Lower leg skin (tissue), 4 donors: ENCODE results near the gene MCHR1. TPM values are rescaled to one million over a fixed set of nuclear protein-coding genes. Genes with fewer than 3 reads are reported as not detected.

ENCODE experiments used
- DNase-seq, 2 donors: peaks; one replicate each; pipeline ENCODE4 v3.0.0-alpha.2; 2019; ENCODE audit warnings: low spot score in 2 of 2
- H3K4me3 ChIP-seq: fragments of 200-600 bp; sonication (generic); 2 replicates; pipeline ENCODE4 v1.5.1; 2017; ENCODE audit warnings: mild to moderate bottlenecking, low read depth; ENCODE audit not compliant: poor library complexity, severe bottlenecking
- POLR2A ChIP-seq, 2 donors: fragments of 450-650 bp; IDR thresholded peaks; one replicate each; pipeline ENCODE4 v1.6.1; 2016 to 2017; ENCODE audit warnings: antibody characterized with exemption in 2 of 2, mild to moderate bottlenecking in 1 of 2, moderate library complexity in 1 of 2
- WGBS, 2 donors: methylation state at CpG; one replicate each; pipeline ENCODE4 v1.1.5; 2018; 5-methylcytosine and 5-hydroxymethylcytosine counted together
- intact Hi-C: fragments of 100-400 bp; cut with DNase I; formaldehyde crosslinking; loops from one replicate; pipeline ENCODE4 v1.15.0; 2023; ENCODE audit warnings: low total_unique reads
- total RNA-seq, 4 donors: library from RNA; depleted of rRNA; stranded (reverse); fragments of >200 nt; gene quantifications; one replicate each; pipeline ENCODE4 v1.1.0, GENCODE V29; 2016
- TF ChIP-seq, protein P1 (sequence below), 3 donors: fragments of 450-650 bp; IDR thresholded peaks; one replicate each; pipeline ENCODE4 v1.5.1; 2016; ENCODE audit warnings: antibody characterized with exemption in 3 of 3, mild to moderate bottlenecking in 3 of 3, moderate library complexity in 2 of 3

The MCHR1 gene
- total RNA-seq, 4 donors from 2014 or later, result 0.19 to 0.58 (median 0.41) TPM

DNA sequence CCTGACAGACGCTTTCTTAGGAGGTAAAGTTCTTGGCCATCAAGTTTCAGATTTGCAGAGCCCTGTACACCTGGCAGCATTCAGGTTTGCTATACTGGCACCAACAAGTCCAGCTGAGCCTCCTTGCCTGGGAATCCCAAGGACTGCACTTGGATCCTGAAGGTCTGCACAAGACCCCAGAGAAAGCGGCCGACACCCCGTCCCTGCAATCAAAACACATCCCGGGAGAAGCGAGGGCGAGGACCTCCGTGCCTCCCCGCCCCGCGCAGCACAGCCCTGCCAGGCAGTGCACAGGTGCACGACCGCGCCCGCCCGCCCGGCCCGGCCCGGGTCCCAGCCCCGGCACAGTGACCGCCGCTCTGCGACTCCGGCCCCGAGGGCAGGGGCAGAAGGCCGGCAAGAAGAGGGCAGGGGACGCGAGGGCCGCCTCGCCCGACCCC lies 43.3 kb upstream of the MCHR1 start:
- peak overlapping the region; percentile 74 for H3K4me3 ChIP-seq
- intact Hi-C loops, result no loop called here
- no peak for DNase-seq
- no peak for TF ChIP-seq POLR2A (IDR thresholded peaks at IDR 0.05)
- TF ChIP-seq, protein P1, sequence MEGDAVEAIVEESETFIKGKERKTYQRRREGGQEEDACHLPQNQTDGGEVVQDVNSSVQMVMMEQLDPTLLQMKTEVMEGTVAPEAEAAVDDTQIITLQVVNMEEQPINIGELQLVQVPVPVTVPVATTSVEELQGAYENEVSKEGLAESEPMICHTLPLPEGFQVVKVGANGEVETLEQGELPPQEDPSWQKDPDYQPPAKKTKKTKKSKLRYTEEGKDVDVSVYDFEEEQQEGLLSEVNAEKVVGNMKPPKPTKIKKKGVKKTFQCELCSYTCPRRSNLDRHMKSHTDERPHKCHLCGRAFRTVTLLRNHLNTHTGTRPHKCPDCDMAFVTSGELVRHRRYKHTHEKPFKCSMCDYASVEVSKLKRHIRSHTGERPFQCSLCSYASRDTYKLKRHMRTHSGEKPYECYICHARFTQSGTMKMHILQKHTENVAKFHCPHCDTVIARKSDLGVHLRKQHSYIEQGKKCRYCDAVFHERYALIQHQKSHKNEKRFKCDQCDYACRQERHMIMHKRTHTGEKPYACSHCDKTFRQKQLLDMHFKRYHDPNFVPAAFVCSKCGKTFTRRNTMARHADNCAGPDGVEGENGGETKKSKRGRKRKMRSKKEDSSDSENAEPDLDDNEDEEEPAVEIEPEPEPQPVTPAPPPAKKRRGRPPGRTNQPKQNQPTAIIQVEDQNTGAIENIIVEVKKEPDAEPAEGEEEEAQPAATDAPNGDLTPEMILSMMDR (IDR thresholded peaks at IDR 0.05), result no peak
- 0 to 2% methylated on average over 2 to 5 of the region's 31 CpGs for WGBS, 2 donors

DNA sequence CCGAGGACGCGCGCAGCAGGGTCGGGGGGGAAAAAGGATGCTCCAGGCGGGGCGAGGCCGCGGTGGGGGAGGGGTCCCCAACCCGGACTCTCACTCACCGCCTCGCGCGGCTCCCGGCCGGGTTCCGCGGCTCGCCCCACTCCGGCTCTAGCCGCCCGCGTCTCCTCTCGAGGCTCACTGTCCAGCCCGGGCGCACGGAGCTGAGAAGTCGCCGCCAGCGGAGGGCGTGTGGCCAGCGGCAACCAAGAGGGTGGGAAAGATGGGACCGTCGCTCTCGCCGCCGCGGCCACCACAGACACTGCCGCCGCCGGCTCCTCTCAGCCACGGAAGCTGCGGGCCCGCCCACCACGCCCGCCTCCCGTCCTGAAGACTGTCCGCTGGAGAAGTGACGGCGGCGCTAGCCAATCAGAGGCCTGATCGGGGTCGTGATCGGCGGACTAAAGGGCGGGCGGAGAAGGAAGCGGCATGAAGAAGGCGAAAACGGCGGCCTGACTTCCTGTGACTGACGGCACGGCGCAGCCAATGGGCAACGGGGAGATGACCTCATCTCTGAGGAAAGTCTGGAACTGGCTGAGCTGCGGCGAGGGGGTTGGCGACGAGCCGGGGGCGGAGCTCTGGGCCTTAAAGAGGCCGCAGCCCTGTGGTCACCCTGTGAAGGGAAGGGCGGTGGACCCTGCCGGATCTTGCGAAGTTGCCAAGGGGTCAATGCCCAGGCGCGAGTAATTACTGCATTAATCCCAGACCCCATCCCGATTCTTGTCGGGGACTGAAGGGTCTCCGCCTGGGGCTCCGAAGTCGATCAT lies 42.7 kb upstream of the MCHR1 start, which contains the start of gene MRTFA:
Gene MRTFA, minus strand, starts transcription at position 340 of the 803 bp plus-strand sequence.
- peak; percentile 100 for DNase-seq
- TF ChIP-seq, protein P1 (IDR thresholded peaks at IDR 0.05), result no peak
- TF ChIP-seq POLR2A (IDR thresholded peaks at IDR 0.05), result peak in 1 of 2 donors; percentile 89
- H3K4me3 ChIP-seq, result peak within 1 kb of the TSS; percentile 74
- 0 to 1% methylated on average over 32 to 78 of the region's 82 CpGs for WGBS, 2 donors
- intact Hi-C loops, result no loop called here

DNA sequence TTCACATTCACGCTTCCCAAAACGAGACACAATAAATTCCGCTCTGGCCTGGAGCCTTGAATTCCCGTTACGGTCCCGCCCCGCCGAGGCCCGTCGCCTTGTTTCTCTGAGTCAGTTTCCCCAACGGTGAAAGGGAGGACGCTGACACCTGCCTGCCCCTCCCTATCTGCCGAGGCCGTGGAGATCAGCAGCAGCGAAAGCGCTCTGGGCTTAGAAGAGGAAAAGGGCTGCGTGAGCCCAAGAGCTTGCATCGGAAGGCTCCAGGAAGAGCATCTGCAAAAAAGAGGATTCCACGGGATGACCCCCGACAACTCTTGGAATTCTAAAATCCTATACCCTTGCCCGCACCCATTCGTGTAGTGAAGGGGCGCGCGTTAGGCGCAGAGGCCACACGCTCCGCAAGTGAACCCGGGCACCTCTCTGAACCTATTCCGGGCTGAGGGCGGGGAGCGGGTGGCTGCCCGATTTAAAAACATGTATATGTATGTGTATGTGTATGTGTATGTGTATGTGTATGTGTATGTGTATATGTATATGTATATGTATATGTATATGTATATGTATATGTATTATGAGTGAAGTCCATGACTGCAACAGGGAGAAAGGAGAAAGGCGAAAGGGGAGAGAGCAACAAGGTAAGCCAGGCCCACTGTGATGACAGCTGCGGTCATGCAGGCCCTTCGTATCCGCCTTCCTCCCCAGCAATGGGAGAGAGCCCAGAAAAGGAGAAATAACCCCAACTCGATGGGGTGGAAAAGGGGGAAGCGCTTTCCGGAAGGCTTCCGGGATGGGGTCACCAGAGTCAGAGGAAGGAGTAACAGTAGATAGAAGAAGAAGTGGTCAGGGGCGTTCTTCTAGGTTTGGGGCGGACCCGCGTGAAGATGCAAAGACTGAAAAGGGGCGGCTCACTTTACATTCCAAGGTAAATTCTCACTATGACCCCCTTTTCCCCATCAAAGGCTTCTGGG lies 41.8 kb upstream of the MCHR1 start:
- DNase-seq, result peak in 1 of 2 donors; percentile 95
- 16 to 18% methylated on average over 45 to 46 of the region's 46 CpGs for WGBS, 2 donors
- intact Hi-C loops, result no loop called here

DNA sequence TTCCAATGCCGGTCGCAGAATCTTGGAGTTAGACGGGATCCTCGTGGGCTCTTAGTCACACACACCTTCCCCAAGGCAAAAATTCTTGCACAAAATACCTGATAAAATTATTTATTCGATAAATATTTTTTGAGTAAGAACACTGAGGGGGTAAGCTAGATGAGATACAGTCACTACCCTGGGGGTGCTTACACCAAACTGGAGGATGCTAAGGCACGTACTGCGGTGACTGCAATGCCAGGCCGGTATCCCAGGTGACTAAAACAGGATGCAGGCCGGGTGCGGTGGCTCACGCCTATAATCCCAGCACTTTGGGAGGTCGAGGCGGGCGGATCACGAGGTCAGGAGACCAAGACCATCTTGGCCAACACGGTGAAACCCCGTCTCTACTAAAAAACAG lies 41.0 kb upstream of the MCHR1 start:
- H3K4me3 ChIP-seq, result no peak overlapping the region
- intact Hi-C loops, result no loop called here
- no peak for DNase-seq
- 85 to 88% methylated on average over 17 of the region's 17 CpGs for WGBS, 2 donors
- TF ChIP-seq, protein P1 (IDR thresholded peaks at IDR 0.05), result no peak

More for the DNA sequence above, 41.8 kb upstream of the MCHR1 start:
- TF ChIP-seq, protein P1 (IDR thresholded peaks at IDR 0.05), result no peak
- no peak for TF ChIP-seq POLR2A (IDR thresholded peaks at IDR 0.05)
- H3K4me3 ChIP-seq, result peak overlapping the region; percentile 48

DNA sequence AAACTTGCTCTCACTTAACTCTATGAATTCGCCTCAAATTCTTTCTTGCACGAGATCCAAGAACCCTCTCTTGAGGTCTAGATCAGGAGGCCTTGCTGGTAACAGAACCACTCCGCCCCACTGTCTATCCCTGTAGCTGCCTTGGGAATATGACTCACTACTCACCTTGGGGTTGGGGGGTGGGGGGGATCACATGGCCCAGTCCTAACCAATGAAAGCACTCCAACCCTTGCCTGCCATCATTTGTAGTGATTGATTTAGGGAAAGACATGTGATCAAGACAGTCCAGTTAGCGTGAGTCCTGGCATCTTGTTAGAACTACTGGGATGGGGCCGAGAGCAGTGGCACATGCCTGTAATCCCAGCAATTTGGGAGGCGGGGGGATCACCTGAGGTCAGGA lies 38.0 kb upstream of the MCHR1 start:
- TF ChIP-seq, protein P1 (IDR thresholded peaks at IDR 0.05), result no peak
- TF ChIP-seq POLR2A (IDR thresholded peaks at IDR 0.05), result no peak
- 90 to 91% methylated on average over 6 of the region's 6 CpGs for WGBS, 2 donors
- H3K4me3 ChIP-seq, result no peak overlapping the region
- intact Hi-C loops, result no loop called here
- DNase-seq, result no peak
